GM18505 (cell line): ENCODE data around the gene CELF3.

Source experiments
- ATAC-seq: cut with Tn5 transposase; IDR thresholded peaks from one replicate; pipeline ENCODE4 v1.9.1; 2021; ENCODE audit not compliant: unreplicated experiment
- POLR2A ChIP-seq: IDR thresholded peaks from 4 replicates; pipeline ENCODE4 v1.6.1; 2011; ENCODE audit warnings: borderline replicate concordance; ENCODE audit not compliant: insufficient read depth, insufficient read length; ENCODE audit errors: extremely low read depth

Gene CELF3

GRCh38 chr1:151714820-151715725 is 1.5 kb downstream of the CELF3 start:
- no peak for ATAC-seq
- TF ChIP-seq POLR2A: no peak

- TF ChIP-seq POLR2A: no peak
- ATAC-seq: no peak
Observed at GRCh38 chr1:151713874-151714273, 2.7 kb downstream of the CELF3 start.

GRCh38 chr1:151713044-151713443 is 3.6 kb downstream of the CELF3 start:
- no peak for TF ChIP-seq POLR2A
- ATAC-seq: no peak

DNA sequence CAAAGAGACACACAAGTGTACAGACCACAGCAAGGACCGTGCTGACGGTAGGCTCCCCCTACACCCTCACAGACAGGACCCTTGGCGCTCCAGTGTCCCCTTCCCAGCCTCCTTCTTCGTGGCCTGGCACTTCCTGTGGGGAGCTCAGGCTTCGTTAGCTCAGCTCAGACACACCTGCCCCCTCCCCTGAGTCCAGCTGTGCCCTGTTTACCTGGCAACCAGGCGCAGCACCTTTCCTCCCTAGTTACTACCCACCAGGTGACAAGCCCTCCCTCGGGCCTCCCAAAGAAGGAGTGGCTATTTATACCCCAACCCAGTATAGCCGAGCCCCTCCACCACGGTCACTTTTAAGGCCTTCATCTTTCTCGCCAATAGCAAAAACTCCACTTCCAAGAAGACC is 4.7 kb downstream of the CELF3 start:
- ATAC-seq: no peak
- no peak for TF ChIP-seq POLR2A

- TF ChIP-seq POLR2A: no peak
- ATAC-seq: no peak
Observed at GRCh38 chr1:151711044-151711800, 5.4 kb downstream of the CELF3 start.

DNA sequence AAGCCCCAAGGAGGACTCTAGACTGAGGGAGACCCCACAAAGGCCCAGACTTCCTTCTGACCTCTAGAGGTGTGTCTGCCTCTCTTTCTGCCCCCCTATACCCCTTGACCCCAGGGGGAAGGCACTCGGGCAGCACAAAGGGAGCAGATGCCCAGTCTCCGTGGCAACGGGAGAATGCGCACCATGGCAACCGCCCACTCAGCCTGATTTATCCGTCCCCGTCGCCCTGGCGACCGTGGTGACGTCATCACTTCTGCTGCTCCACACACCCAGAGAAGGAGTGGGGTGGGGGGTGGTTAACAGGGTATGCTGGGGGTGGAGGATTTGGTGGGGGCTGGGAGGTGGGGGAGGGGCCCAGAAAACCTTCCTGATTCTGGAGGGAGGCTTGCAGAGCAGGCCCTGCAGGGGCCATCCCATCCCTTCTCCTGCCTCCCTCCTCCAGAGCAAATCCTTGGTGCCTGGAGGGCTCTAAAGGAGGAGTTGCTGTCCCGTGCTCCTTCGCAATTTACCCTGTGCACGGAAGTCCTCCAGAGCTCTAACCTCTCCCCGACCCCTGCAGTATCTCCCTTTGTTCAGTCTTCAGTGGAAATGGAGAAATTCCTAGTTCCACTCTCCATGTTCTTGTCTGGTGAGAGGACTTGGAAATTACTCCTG is 6.3 kb downstream of the CELF3 start:
- no peak for ATAC-seq
- no peak for TF ChIP-seq POLR2A

GRCh38 chr1:151708891-151709290 is 7.7 kb downstream of the CELF3 start:
- no peak for ATAC-seq
- TF ChIP-seq POLR2A: no peak

- no peak for ATAC-seq
- no peak for TF ChIP-seq POLR2A
Observed at GRCh38 chr1:151707541-151708065, 9.0 kb downstream of the CELF3 start.

DNA sequence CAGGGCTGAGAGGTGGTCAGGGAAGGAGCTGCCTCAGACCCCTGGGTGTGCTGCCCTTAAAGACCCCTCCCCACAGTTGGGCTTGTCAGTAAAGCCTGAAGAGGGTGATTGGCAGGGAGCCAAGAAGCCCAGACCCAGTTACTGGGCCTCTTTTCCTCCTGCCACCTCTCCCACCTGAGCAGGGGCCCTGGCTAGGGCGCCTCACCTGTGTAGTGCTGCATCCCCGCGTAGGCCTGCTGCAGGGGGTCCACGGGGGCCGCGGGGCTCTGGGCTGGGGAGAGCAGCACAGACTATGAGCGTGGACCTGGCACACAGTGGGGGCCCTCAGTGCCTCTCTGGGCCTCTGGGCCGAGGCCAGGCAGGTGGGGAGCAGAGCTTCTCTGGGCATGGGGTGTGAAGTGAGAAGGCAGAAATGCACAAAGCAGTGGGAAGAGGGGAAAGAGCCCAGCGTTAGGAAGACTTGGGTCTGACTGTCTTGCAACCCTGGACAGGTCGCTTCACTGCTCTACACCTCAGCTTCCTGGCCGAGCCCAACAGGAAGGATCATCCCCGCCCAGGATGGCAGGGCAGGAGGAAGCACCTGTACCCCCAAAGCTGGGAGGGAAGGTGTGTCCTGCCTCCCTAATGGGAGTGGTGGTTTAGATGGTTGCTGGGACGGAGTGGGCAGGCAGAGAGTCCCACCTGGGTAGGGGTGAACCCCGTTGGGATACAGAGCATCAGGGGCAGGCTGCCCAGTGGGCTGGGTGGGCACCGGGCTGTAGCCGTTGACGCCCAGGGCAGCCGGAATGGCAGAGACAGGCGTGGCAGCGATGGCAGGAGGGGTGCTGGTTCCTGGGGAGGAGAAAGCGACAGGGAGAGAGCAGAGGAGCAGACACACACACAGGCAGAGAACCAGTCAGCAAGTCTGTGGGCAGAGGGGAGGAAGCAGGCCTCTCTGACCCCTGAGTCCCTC is 9.9 kb downstream of the CELF3 start:
- no peak for TF ChIP-seq POLR2A

DNA sequence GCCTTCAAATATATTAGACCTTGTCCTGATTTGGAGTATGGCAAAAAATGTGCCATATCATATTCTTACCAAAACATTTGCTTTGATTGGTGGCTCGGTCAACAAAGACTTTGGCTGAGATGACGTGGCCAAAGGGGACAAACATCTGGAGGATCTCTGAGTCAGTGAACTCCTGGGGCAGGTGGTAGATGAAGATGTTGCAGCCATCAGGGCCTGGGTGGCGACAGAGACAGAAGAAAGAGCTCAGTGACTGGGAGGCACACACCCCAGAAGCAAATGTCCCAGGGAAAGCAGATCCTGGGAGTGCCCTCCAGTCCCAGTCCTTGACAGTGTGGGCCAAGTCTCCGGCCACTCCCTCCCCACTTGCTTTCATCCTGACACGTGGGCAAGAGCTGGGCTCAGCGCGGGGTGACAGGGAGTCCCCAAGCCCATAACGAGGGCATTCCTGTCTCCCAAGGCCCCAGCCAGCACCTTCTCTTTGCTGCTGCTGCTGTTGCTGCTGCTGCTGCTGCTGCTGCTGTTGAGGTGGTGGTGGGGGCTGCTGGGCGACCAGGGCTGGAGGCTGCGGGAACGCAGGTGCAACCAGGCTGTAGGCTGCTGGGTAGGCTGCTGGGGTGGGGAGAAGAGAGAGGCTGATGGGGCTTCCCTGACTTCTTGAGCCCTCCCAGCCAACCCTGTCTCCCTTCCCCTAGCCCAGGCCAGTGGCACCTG is 10.7 kb downstream of the CELF3 start:
- ATAC-seq: no peak
- TF ChIP-seq POLR2A: no peak

More for the DNA sequence above, 9.9 kb downstream of the CELF3 start:
- no peak for ATAC-seq

DNA sequence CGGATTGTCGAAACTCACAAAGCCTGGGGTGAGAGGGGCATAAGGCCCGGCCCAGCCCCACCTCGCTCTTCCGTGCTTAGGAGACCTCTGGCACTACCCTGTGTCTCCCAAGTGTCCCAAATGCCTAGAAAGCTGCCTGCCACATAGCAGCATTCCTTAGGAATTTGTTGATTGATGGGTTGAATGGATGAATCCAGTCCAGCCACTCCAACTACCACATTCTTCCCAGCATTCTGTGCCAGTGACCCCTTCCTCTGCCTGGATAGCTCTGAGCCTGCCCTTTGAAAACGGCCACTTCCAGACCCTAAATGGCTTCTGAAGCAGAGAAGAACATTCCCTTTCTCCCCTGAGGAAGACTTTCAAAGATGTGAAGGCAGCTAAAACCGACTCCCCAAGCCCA is 11.5 kb downstream of the CELF3 start:
- no peak for ATAC-seq
- TF ChIP-seq POLR2A: no peak

DNA sequence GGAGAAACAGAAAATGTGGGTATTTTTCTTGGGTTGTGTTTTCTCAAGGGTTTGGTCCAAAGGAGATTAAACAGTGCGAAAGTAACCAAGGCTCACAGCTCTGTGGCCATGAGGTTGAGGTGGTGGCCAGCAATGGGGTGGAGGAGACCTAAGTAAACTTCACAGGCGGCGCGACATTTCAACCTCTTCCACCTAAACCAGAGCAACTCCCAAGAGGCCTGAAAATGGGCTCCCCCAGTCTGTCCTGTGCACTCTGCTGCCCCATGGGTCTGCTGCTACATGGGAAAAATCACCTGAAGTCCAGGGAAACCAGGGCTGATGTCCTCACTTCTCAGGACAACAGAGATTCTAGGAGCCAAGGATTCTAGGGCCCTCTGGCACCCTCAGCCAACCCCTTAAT is 12.4 kb downstream of the CELF3 start:
- no peak for TF ChIP-seq POLR2A
- ATAC-seq: no peak
